Mucosa of descending colon (tissue), 3 donors: ENCODE results near the gene ETV2. TPM values are rescaled to one million over a fixed set of nuclear protein-coding genes. Genes with fewer than 3 reads are reported as not detected.

Source experiments
- ATAC-seq: fragments of 200-7000 bp; cut with Tn5 transposase; one replicate; pipeline ENCODE4 v1.9.1; 2020; ENCODE audit warnings: mild to moderate bottlenecking, moderate library complexity
- DNase-seq, 3 donors: peaks; one replicate each; pipeline ENCODE4 v3.0.0-alpha.2; 2020
- H3K36me3 ChIP-seq: fragments of 200-600 bp; one replicate; pipeline ENCODE4 v1.8.0; 2021; ENCODE audit warnings: low read depth, mild to moderate bottlenecking
- H3K4me1 ChIP-seq: fragments of 200-600 bp; one replicate; pipeline ENCODE4 v1.8.0; 2021; ENCODE audit warnings: low read depth, mild to moderate bottlenecking
- H3K4me3 ChIP-seq: fragments of 200-600 bp; one replicate; pipeline ENCODE4 v1.8.0; 2021; ENCODE audit warnings: mild to moderate bottlenecking
- H3K9me3 ChIP-seq: fragments of 200-600 bp; one replicate; pipeline ENCODE4 v1.8.0; 2021; ENCODE audit warnings: mild to moderate bottlenecking
- CTCF ChIP-seq: fragments of 200-600 bp; IDR thresholded peaks from one replicate; pipeline ENCODE4 v1.8.0; 2022; ENCODE audit warnings: antibody characterized with exemption, mild to moderate bottlenecking
- intact Hi-C, 2 donors: fragments of 100-400 bp; cut with DNase I in 1 of 2; cut with micrococcal nuclease in 1 of 2; formaldehyde crosslinking; loops; one replicate each; pipeline versions ENCODE4 v1.11.0 to v1.11.1; 2022; cut with DNase I, micrococcal nuclease
- total RNA-seq, 3 donors: library from RNA; stranded (reverse); fragmentation: NEBNext Ultra II Directional in 2 of 3; extraction: Animal tissue kit (Norgen Biotek cat#: 25700) in 2 of 3; gene quantifications; one replicate each; pipeline versions ENCODE4 v1.2.1 to v1.2.4, GENCODE V29; 2021 to 2023
- donor health status: DM: no; HTN: no; CAD: no; lungs with moderate emphysema.
- donor health status: DM: no; HTN: no; CAD: no.
- donor health status: DM: no; HTN: yes; CAD: no.

The ETV2 gene
- total RNA-seq, 3 donors from 2014 or later, result 0.76 to 2.0 (median 1.1) TPM

GRCh38 chr19:35656700-35657099 is 15.2 kb downstream of the ETV2 start:
- H3K4me1 ChIP-seq, result no peaks in the 10 kb centered on the region

GRCh38 chr19:35657904-35658700 is 16.6 kb downstream of the ETV2 start:
- Histone ChIP-seq H3K4me1 (no peaks in the 10 kb centered on the region), H3K4me3 (no peak overlapping the region), H3K36me3 (peaks cover 21% of the 10 kb centered on the region), H3K9me3 (no peaks in the 10 kb centered on the region)
- intact Hi-C loops, result no loop called here
- no peak for DNase-seq
- TF ChIP-seq CTCF, result no peak
- peak; percentile 40 for ATAC-seq

More at GRCh38 chr19:35656700-35657099, 15.2 kb downstream of the ETV2 start:
- ATAC-seq (no peak), DNase-seq (no peak)
- no peak for TF ChIP-seq CTCF
- intact Hi-C loops, result no loop called here
- Histone ChIP-seq H3K4me3 (no peak overlapping the region), H3K36me3 (peaks cover 21% of the 10 kb centered on the region), H3K9me3 (no peaks in the 10 kb centered on the region)

GRCh38 chr19:35661995-35662340 is 20.4 kb downstream of the ETV2 start:
- no peak for TF ChIP-seq CTCF
- DNase-seq, result no peak
- Histone ChIP-seq H3K4me3 (no peak overlapping the region), H3K4me1 (no peaks in the 10 kb centered on the region), H3K36me3 (peaks cover 4% of the 10 kb centered on the region), H3K9me3 (no peaks in the 10 kb centered on the region)
- intact Hi-C loops, result no loop called here
- ATAC-seq, result no peak

GRCh38 chr19:35663981-35664380 is 22.4 kb downstream of the ETV2 start:
- no peak overlapping the region for H3K4me3 ChIP-seq
- no peak for DNase-seq
- no peak for ATAC-seq
- H3K4me1 ChIP-seq, result no peaks in the 10 kb centered on the region
- intact Hi-C loops, result no loop called here
- H3K36me3 ChIP-seq, result no peaks in the 10 kb centered on the region
- TF ChIP-seq CTCF, result no peak
- H3K9me3 ChIP-seq, result no peaks in the 10 kb centered on the region

- DNase-seq (no peak), ATAC-seq (no peak)
- intact Hi-C loops, result no loop called here
- Histone ChIP-seq H3K9me3 (no peaks in the 10 kb centered on the region), H3K36me3 (no peaks in the 10 kb centered on the region), H3K4me3 (no peak overlapping the region), H3K4me1 (no peaks in the 10 kb centered on the region)
- TF ChIP-seq CTCF, result no peak
Measured at GRCh38 chr19:35665157-35665556, 23.6 kb downstream of the ETV2 start.
